ENCODE data around the gene MINDY1.

GRCh38 chr1:151056149-151056548 lies 49.4 kb upstream of the MINDY1 start:
- TF ChIP-seq POLR2A (IDR thresholded peaks at IDR 0.05) = no peak
- TF ChIP-seq, protein P1, sequence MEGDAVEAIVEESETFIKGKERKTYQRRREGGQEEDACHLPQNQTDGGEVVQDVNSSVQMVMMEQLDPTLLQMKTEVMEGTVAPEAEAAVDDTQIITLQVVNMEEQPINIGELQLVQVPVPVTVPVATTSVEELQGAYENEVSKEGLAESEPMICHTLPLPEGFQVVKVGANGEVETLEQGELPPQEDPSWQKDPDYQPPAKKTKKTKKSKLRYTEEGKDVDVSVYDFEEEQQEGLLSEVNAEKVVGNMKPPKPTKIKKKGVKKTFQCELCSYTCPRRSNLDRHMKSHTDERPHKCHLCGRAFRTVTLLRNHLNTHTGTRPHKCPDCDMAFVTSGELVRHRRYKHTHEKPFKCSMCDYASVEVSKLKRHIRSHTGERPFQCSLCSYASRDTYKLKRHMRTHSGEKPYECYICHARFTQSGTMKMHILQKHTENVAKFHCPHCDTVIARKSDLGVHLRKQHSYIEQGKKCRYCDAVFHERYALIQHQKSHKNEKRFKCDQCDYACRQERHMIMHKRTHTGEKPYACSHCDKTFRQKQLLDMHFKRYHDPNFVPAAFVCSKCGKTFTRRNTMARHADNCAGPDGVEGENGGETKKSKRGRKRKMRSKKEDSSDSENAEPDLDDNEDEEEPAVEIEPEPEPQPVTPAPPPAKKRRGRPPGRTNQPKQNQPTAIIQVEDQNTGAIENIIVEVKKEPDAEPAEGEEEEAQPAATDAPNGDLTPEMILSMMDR (IDR thresholded peaks at IDR 0.05) = no peak
